Measurements from ENCODE around the gene HOGA1.

DNA sequence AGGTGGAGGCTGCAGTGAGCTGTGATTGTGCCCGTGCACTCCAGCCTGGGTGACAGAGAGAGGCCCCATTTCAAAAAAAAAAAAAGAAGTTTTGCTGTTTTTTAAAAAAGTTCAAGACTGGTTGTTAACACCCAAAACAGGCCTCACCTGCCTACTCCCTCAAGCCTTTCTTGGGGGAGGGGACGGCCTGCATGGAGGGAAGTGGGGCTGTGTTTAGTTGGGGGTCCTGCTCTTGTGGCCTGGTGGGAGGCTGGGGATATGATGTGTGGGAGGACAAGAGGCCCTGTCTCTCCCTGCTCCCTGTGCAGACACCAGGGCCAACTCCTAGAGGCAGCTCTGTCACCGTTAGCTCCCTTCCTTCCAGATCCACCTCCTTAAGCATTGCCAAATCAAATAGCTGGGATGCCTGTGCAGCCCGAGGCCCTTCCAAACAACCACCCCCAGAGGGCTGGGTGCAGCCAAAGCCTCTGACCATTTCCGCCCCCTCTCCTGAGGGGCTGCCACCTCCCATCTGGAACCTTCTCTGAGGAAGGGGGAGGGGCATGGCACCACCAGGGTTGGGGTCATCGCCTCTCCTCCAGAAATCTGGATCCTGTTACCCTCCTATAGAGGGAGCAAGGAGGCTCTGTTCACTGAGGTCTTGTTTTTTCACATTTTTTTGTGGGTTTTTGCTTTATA, 44.5 kb upstream of the HOGA1 start:
- TF ChIP-seq, protein P1, sequence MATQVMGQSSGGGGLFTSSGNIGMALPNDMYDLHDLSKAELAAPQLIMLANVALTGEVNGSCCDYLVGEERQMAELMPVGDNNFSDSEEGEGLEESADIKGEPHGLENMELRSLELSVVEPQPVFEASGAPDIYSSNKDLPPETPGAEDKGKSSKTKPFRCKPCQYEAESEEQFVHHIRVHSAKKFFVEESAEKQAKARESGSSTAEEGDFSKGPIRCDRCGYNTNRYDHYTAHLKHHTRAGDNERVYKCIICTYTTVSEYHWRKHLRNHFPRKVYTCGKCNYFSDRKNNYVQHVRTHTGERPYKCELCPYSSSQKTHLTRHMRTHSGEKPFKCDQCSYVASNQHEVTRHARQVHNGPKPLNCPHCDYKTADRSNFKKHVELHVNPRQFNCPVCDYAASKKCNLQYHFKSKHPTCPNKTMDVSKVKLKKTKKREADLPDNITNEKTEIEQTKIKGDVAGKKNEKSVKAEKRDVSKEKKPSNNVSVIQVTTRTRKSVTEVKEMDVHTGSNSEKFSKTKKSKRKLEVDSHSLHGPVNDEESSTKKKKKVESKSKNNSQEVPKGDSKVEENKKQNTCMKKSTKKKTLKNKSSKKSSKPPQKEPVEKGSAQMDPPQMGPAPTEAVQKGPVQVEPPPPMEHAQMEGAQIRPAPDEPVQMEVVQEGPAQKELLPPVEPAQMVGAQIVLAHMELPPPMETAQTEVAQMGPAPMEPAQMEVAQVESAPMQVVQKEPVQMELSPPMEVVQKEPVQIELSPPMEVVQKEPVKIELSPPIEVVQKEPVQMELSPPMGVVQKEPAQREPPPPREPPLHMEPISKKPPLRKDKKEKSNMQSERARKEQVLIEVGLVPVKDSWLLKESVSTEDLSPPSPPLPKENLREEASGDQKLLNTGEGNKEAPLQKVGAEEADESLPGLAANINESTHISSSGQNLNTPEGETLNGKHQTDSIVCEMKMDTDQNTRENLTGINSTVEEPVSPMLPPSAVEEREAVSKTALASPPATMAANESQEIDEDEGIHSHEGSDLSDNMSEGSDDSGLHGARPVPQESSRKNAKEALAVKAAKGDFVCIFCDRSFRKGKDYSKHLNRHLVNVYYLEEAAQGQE (IDR thresholded peaks at IDR 0.05; ENCODE audit: insufficient read depth in 1 of 2, low read depth in 2 of 2, low read length in 2 of 2) = no peak
- no peak for TF ChIP-seq FOXP2 (optimal IDR thresholded peaks at IDR 0.05; ENCODE audit: borderline replicate concordance, extremely low read depth, extremely low read length, insufficient read depth)
- no peak for TF ChIP-seq POLR2AphosphoS5 (IDR thresholded peaks at IDR 0.05; ENCODE audit: low read depth, low read length)
- TF ChIP-seq SIN3A (IDR thresholded peaks at IDR 0.05; ENCODE audit: borderline replicate concordance, insufficient read depth, low read length) = no peak

Data from PFSK-1 (cell line).